Stimulated activated naive CD4-positive, alpha-beta T cell (primary cell): ENCODE results near the gene HOXA6.

Source experiments
- DNase-seq, 6 experiments: peaks; one replicate each; lab custom pipeline; 2025; lab: John Stamatoyannopoulos, UW

The HOXA6 gene

GRCh38 chr7:27149842-27150567, 2.4 kb upstream of the HOXA6 start:
- no peak for DNase-seq

- no peak for DNase-seq
Measured at GRCh38 chr7:27148756-27149641, 1.4 kb upstream of the HOXA6 start.

- no peak for DNase-seq
Measured at GRCh38 chr7:27148031-27148755, 619 bp upstream of the HOXA6 start.

- no peak for DNase-seq
Measured at GRCh38 chr7:27146491-27147198, 929 bp downstream of the HOXA6 start.

GRCh38 chr7:27145914-27146412, 1.6 kb downstream of the HOXA6 start:
- DNase-seq = no peak

- DNase-seq = no peak
Measured at GRCh38 chr7:27145165-27145913, 2.2 kb downstream of the HOXA6 start.

- DNase-seq = no peak
Measured at GRCh38 chr7:27144781-27145164, 2.8 kb downstream of the HOXA6 start.

GRCh38 chr7:27143950-27144780, 3.4 kb downstream of the HOXA6 start:
- no peak for DNase-seq

GRCh38 chr7:27143023-27143949, 4.3 kb downstream of the HOXA6 start, which contains the start of gene HOXA5:
TSS of gene HOXA5 (minus strand) at chr7:27143681. CDS start at chr7:27143607, 74 bp downstream.
- no peak for DNase-seq

GRCh38 chr7:27142580-27143022, 5.0 kb downstream of the HOXA6 start:
- DNase-seq = no peak

GRCh38 chr7:27141923-27142579, 5.5 kb downstream of the HOXA6 start:
- DNase-seq = no peak

- no peak for DNase-seq
Measured at GRCh38 chr7:27141137-27141922, 6.2 kb downstream of the HOXA6 start.

- no peak for DNase-seq
Measured at GRCh38 chr7:27140126-27140857, 7.3 kb downstream of the HOXA6 start.

GRCh38 chr7:27139334-27140125, 8.0 kb downstream of the HOXA6 start:
- no peak for DNase-seq

- DNase-seq = no peak
Measured at GRCh38 chr7:27138985-27139333, 8.6 kb downstream of the HOXA6 start.

- DNase-seq = no peak
Measured at GRCh38 chr7:27138472-27138871, 9.1 kb downstream of the HOXA6 start.
